SH-SY5Y (cell line): Measurements from ENCODE around the gene SIK3.

Experiments used
- GATA2 ChIP-seq: IDR thresholded peaks from 2 replicates; pipeline ENCODE4 v1.6.1; 2011; ENCODE audit warnings: mild to moderate bottlenecking, low read depth, low read length
- GATA3 ChIP-seq: IDR thresholded peaks from 2 replicates; pipeline ENCODE4 v1.6.1; 2011; ENCODE audit warnings: low read depth, mild to moderate bottlenecking, low read length, moderate library complexity

- TF ChIP-seq GATA3, result no peak
- TF ChIP-seq GATA2, result no peak
Observed at GRCh38 chr11:117081908-117082307, 16.3 kb downstream of the SIK3 start.
